ENCODE results near the gene BHMT.

The BHMT gene, protein sequence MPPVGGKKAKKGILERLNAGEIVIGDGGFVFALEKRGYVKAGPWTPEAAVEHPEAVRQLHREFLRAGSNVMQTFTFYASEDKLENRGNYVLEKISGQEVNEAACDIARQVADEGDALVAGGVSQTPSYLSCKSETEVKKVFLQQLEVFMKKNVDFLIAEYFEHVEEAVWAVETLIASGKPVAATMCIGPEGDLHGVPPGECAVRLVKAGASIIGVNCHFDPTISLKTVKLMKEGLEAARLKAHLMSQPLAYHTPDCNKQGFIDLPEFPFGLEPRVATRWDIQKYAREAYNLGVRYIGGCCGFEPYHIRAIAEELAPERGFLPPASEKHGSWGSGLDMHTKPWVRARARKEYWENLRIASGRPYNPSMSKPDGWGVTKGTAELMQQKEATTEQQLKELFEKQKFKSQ

DNA sequence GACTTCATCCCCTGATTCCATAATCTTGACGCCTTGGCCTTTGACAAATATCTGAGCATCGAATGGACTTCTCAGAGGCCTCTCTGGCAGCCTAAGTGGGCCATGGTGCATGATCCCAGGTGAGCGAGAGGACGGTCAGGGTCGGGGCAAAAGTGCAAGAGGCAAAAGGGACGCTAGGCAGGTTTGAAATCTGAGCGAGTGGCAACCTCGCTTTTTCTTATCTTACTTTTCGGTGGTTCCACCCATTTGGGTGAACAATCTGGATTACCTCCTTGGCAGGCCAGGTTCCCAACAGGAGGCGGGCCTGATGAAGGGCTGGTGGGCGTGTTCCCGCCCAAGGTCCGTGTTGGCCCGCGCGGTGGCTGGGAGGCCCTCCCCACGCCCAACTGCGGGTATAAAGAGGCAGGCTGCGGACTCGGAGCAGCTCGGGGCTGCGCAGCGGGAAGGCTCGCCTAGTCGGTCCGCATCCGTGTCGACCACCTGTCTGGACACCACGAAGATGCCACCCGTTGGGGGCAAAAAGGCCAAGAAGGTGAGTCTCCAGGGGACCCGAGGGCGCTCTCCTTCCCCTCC lies at the start of gene BHMT:
BHMT (plus strand) TSS at position 423 of the 573 bp plus-strand sequence; CDS start at position 500, 77 bp downstream.
- Histone ChIP-seq H3K27me3 (ENCODE audit: low read depth) (no peaks in the 10 kb centered on the region; the same call in 1 of the 2 replicates), H3K4me1 (no peaks in the 10 kb centered on the region; the same call in 1 of the 2 replicates)
- in situ Hi-C loops (cut with MboI; ENCODE audit: low sequenced_read_pairs), result no loop called here

DNA sequence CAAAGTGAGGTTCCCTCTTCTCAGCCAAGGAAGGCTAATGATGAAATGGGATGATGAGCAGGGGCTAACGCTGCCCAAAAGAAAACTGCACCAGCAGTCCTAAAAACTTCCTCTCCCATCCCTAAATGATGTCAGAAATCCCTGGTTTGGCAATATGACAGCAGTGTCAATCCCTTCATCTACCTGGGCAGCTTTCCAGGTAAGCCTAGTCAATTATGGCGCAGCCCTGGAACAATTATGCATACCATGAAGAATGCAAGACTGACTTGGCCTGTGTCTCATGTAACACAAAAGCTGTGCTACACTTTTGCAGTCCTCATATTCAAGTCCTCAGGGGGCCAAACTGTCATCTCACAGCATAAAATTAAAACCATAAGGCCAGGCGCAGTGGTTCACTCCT lies 49.2 kb upstream of the BHMT start:
- Histone ChIP-seq H3K27me3 (ENCODE audit: low read depth) (no peaks in the 10 kb centered on the region; the same call in 1 of the 2 replicates), H3K36me3 (replicated peaks) (no peaks in the 10 kb centered on the region), H3K4me1 (no peaks in the 10 kb centered on the region), H3K9me3 (no peaks in the 10 kb centered on the region), H3K4me3 (no peak overlapping the region)
- in situ Hi-C loops (cut with MboI; ENCODE audit: low sequenced_read_pairs), result no loop called here
- no peak for DNase-seq (ENCODE audit: low spot score in 2 of 2)

More for the DNA sequence above, at the start of gene BHMT:
- H3K9me3 ChIP-seq, result no peaks in the 10 kb centered on the region
- H3K4me3 ChIP-seq, result no peak within 1 kb of the TSS
- H3K36me3 ChIP-seq (replicated peaks), result no peaks in the 10 kb centered on the region
- no peak for DNase-seq (ENCODE audit: low spot score in 2 of 2)

DNA sequence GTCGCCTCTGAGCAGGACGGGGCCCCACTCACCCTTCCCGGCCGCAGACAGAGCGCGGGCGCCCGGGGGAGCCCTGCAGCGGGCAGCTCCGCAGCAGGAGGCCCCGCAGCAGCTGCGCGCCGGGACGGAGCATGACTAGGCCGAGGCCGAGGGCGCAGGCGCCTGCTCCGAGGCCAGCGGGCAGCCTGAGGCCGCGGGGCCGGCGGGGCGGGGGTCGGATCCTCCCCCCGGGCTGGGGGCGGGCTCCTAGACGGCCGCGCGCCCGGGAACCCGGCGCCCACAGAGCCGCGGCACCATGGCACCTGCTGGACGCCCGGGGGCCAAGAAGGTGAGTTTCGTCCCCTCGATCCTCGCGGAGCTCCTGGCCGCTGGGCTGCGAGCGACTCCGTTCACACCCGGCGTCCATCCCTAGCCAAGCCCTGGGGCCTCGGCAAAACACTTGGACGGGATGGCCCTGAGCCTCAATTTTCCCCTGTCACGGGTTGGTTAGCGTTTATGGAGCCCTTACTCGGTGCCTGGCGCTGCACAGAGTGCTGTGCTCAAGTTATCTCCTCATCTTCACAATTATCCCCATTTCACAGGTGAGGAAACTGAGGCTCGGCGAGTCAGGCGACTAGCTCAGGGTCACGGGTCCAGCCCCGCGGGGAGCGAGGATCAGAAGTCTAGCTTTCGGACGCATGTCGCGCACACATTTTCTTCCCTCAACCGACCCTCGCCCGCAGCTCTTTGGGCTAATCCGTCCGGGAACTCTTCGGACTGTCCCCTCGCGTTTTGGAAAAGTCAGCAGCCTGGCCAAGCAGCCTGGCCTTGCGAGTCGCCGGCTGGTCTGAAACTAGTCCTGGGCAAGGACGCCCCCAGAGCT lies 41.9 kb upstream of the BHMT start, which contains the start of the genes BHMT2 and DMGDH:
BHMT2 (plus strand) TSS at position 280 of the 862 bp plus-strand sequence; CDS start at position 296, 16 bp downstream.
DMGDH (minus strand) TSS at position 187 of the 862 bp plus-strand sequence; CDS start at position 133, 54 bp downstream.
- no peaks in the 10 kb centered on the region for H3K9me3 ChIP-seq
- DNase-seq (ENCODE audit: low spot score in 2 of 2), result no peak
- H3K4me3 ChIP-seq, result no peak within 1 kb of the TSS
- in situ Hi-C loops (cut with MboI; ENCODE audit: low sequenced_read_pairs), result no loop called here
- H3K4me1 ChIP-seq, result no peaks in the 10 kb centered on the region
- no peaks in the 10 kb centered on the region for H3K36me3 ChIP-seq (replicated peaks)
- H3K27me3 ChIP-seq (ENCODE audit: low read depth), result no peaks in the 10 kb centered on the region

DNA sequence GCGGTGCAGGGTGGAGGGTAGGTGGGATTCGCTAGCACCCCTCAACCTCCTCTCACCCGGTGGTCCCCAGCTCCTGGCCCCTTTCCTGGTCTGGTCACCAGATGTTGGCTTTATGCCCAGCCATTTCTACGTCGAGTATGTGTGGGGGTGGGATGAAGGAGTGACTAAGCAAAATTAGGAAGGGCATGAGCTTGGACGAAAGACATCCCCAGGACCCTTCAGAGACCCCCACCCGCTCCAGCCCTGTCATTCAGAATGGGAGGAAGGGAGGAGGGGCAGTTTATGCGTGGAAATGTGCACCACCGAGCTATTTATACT lies 41.3 kb upstream of the BHMT start:
- Histone ChIP-seq H3K4me1 (no peaks in the 10 kb centered on the region), H3K9me3 (no peaks in the 10 kb centered on the region), H3K4me3 (no peak overlapping the region), H3K36me3 (replicated peaks) (no peaks in the 10 kb centered on the region), H3K27me3 (ENCODE audit: low read depth) (no peaks in the 10 kb centered on the region)
- DNase-seq (ENCODE audit: low spot score in 2 of 2), result no peak
- in situ Hi-C loops (cut with MboI; ENCODE audit: low sequenced_read_pairs), result no loop called here

DNA sequence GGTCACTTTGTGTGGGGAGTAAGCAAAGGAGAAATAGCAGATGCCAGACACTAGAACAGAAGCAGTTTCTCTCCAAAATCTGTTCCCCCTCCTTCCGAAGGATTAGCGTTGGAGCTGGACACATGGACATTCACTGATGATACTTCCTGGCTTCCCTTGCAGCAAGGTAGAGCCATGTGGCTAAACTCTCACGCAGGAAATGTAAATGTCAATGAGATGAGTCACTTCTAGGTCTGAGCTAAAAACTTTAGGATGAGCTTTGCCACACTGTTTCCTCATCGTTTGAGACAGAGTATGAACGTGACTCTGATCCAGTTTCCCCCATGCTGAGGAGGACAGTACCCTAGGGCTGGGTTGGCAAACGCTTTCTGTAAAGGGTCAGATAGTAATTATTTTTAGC lies 37.0 kb upstream of the BHMT start:
- H3K4me3 ChIP-seq, result no peak overlapping the region
- H3K9me3 ChIP-seq, result no peaks in the 10 kb centered on the region
- no peaks in the 10 kb centered on the region for H3K4me1 ChIP-seq
- DNase-seq (ENCODE audit: low spot score in 2 of 2), result no peak
- in situ Hi-C loops (cut with MboI; ENCODE audit: low sequenced_read_pairs), result no loop called here
- no peaks in the 10 kb centered on the region for H3K36me3 ChIP-seq (replicated peaks)
- no peaks in the 10 kb centered on the region for H3K27me3 ChIP-seq (ENCODE audit: low read depth)

DNA sequence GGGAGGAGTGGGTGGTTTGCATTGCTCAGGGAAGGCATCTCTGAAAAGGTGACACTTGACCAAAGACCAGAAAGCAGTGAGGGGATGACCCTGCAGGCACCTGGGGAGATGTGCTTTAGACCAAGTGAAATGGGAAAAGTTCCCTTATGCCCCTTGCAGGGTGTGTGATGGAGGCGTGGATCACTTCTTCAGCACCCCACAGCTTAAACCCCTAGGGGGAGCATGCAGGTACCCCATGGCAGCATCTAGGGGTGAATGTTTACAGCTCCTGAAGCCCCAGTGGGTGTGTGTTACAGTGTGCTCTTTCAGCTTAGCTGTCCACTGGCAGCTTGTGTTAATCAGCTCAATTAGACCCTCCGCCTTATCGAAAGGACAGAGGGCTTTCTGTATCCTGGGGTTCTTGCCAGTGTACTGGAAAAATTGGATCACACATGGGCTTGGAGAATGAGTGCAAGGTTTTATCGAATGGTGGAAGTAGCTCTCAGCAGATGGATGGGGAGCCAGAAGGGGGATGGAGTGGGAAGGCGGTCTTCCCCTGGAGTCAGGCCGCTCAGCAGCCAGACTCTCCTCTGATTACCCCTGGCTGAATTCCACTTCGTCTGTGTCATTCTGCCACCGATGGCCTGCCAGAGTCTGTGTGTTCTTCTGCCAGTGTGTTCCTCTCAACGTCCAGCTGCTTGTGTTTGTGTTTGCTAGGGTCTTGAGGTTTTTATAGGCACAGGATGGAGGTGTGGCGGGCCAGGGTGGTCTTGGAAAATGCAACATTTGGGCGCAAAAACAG lies 35.8 kb upstream of the BHMT start:
- H3K9me3 ChIP-seq, result no peaks in the 10 kb centered on the region
- no peak overlapping the region for H3K4me3 ChIP-seq
- no peaks in the 10 kb centered on the region for H3K4me1 ChIP-seq
- in situ Hi-C loops (cut with MboI; ENCODE audit: low sequenced_read_pairs), result no loop called here
- H3K27me3 ChIP-seq (ENCODE audit: low read depth), result no peaks in the 10 kb centered on the region
- H3K36me3 ChIP-seq (replicated peaks), result no peaks in the 10 kb centered on the region
- DNase-seq (ENCODE audit: low spot score in 2 of 2), result no peak

DNA sequence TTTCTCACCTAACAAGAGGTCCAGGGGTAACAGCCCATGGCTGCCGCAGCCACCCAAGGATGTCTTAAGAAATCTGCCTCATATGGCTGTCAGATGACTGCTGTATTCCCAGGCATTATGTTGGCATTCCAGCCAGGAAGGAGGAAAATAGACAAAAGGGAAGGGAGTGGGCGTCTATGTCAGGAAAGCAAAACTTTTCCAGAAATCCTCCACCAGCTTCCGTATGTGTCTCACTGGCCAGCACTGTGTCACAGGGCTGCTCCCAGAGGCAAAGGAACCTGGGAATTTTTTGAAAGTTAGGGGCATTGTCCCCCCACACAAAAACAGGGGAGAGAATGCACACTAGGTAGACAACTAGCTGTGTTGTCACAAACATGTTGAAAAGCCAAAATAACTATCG lies 34.8 kb upstream of the BHMT start:
- H3K36me3 ChIP-seq (replicated peaks), result no peaks in the 10 kb centered on the region
- H3K27me3 ChIP-seq (ENCODE audit: low read depth), result no peaks in the 10 kb centered on the region
- H3K4me1 ChIP-seq, result no peaks in the 10 kb centered on the region
- in situ Hi-C loops (cut with MboI; ENCODE audit: low sequenced_read_pairs), result no loop called here
- no peaks in the 10 kb centered on the region for H3K9me3 ChIP-seq
- no peak overlapping the region for H3K4me3 ChIP-seq
- no peak for DNase-seq (ENCODE audit: low spot score in 2 of 2)

DNA sequence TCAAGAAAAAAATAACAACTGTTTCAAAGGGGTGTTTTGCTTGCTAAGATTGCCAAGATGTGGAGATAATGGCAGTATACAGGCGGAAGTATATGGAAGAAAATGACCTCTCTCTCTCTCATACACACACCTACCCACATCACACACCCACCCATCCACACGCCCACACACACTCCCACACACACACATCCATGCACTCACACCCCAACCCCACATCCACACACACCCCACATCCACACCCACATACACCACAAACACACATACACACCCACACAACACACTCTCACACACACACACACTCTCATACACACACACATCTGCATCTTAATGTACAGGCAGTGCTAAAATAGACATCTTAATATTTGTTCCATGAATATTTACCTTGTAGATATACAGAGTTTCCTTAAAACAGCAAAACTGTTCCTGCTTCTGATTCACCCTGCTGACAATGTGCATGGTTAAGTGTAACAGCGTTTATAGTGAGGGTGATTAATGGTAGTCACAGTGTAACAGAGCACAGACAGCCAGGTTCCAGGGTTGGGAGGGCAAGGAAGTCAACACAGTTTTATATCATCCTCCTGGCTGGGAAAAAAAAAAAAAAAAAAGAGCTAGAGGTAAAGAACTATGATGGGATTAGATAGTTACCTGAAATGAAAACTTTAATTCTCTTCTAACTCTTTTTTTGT lies 33.8 kb upstream of the BHMT start:
- no peak overlapping the region for H3K4me3 ChIP-seq
- H3K36me3 ChIP-seq (replicated peaks), result no peaks in the 10 kb centered on the region
- no peaks in the 10 kb centered on the region for H3K9me3 ChIP-seq
- no peaks in the 10 kb centered on the region for H3K4me1 ChIP-seq
- H3K27me3 ChIP-seq (ENCODE audit: low read depth), result no peaks in the 10 kb centered on the region
- in situ Hi-C loops (cut with MboI; ENCODE audit: low sequenced_read_pairs), result no loop called here
- DNase-seq (ENCODE audit: low spot score in 2 of 2), result no peak

DNA sequence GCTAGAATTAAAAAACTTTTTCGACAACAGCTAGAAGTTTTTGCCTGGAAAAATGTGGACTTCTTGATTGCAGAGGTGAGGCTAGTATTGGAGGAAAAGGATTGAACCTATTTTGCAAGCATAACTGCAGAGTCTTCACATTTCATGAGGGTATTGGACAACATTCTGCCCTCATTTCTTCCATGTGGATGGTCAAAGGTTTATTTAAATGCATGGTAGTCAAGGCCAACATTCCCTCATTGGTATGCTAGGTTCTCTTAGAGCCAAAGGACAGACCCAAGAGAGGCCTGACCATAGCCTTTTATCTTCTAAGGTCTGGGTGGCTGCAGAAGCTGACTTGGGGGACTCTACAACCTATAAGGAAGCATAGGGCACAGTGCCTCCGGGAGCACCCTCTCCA lies 30.8 kb upstream of the BHMT start:
- no peak for DNase-seq (ENCODE audit: low spot score in 2 of 2)

DNA sequence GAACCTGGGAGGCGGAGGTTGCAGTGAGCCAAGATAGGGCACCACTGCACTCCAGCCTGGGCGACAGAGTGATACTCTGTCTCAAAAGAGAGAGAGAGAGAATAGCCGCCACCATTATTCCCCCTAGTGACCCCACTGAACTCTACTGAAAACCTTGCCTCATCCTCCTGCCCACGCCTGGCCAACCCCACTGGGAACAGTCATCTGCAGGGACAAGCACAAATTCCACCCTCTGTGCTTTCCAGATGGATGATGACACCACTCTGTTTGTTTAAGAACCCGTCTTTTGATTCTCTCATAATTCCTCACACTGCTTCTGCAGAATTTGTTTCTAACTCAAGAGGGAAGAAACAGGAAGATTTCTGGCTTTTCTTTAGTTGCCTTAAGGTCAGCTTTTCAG lies 29.8 kb upstream of the BHMT start:
- Histone ChIP-seq H3K36me3 (replicated peaks) (no peaks in the 10 kb centered on the region), H3K4me3 (no peak overlapping the region), H3K27me3 (ENCODE audit: low read depth) (no peaks in the 10 kb centered on the region), H3K4me1 (no peaks in the 10 kb centered on the region), H3K9me3 (no peaks in the 10 kb centered on the region)
- in situ Hi-C loops (cut with MboI; ENCODE audit: low sequenced_read_pairs), result no loop called here
- no peak for DNase-seq (ENCODE audit: low spot score in 2 of 2)

More for the DNA sequence above, 30.8 kb upstream of the BHMT start:
- Histone ChIP-seq H3K4me1 (no peaks in the 10 kb centered on the region), H3K27me3 (ENCODE audit: low read depth) (no peaks in the 10 kb centered on the region), H3K9me3 (no peaks in the 10 kb centered on the region), H3K36me3 (replicated peaks) (no peaks in the 10 kb centered on the region), H3K4me3 (no peak overlapping the region)
- in situ Hi-C loops (cut with MboI; ENCODE audit: low sequenced_read_pairs), result no loop called here

DNA sequence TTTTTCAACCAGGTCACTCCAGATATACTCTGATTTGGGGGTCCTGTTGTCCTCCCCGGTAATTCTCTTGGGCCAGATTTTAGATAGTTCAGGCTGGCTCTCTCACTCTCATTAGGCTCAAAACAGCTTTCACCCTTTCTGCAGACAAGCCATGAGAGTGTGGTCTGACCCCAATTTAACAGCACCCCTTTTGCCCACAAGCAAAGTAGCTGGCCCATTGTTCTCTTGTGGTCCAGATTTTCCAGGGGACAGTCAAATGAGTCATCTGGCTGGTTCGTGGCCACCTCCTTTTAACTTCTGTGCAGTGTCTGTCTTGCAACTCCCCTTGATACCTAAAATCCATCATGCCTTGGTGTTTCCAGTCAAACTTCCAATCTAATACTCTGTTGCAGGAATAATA lies 25.5 kb upstream of the BHMT start:
- no peaks in the 10 kb centered on the region for H3K27me3 ChIP-seq (ENCODE audit: low read depth)
- no peaks in the 10 kb centered on the region for H3K36me3 ChIP-seq (replicated peaks)
- H3K4me3 ChIP-seq, result no peak overlapping the region
- in situ Hi-C loops (cut with MboI; ENCODE audit: low sequenced_read_pairs), result no loop called here
- H3K4me1 ChIP-seq, result no peaks in the 10 kb centered on the region
- H3K9me3 ChIP-seq, result no peaks in the 10 kb centered on the region
- no peak for DNase-seq (ENCODE audit: low spot score in 2 of 2)

DNA sequence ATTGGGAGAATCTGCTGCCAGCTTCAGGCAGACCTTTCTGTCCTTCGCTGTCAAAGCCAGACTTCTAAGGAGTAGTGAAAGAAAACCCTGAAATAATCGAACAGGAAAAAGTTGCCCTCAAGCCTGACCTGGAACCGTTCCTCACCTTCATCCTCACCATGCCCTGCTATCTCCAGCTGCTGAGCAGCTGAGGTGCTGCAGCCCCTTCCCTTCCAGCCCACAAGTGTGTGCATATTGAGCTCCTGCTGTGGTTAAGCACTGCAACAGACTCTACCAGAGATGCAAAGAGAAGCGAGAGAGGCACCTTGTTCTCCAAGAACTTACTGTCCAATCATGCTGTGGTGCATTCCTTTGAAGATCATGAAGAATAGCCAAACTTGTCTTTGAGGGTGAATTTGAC lies 23.1 kb upstream of the BHMT start:
- in situ Hi-C loops (cut with MboI; ENCODE audit: low sequenced_read_pairs), result no loop called here
- Histone ChIP-seq H3K4me1 (no peaks in the 10 kb centered on the region), H3K36me3 (replicated peaks) (no peaks in the 10 kb centered on the region), H3K27me3 (ENCODE audit: low read depth) (no peaks in the 10 kb centered on the region), H3K4me3 (no peak overlapping the region), H3K9me3 (no peaks in the 10 kb centered on the region)
- no peak for DNase-seq (ENCODE audit: low spot score in 2 of 2)

DNA sequence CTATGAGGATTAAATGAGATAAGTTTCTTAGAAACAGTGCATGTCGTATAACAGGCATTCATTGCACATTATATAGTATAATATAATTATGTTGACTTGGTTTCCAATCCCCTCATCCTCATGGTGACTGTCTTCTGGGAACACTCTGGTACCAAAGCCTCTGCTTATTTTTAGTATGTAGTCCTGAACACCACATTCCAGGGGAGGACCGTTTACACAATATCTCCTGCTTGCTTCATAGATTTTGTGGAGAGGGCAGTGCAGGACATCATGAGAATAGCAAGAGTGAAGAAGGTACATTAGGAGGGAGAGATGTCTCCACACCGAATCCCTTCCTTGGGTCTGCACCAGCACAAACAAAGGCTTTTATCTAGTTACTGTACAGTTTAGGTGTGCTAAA lies 20.5 kb upstream of the BHMT start:
- no peak for DNase-seq (ENCODE audit: low spot score in 2 of 2)
- no peaks in the 10 kb centered on the region for H3K27me3 ChIP-seq (ENCODE audit: low read depth)
- H3K9me3 ChIP-seq, result no peaks in the 10 kb centered on the region
- in situ Hi-C loops (cut with MboI; ENCODE audit: low sequenced_read_pairs), result no loop called here
- no peaks in the 10 kb centered on the region for H3K4me1 ChIP-seq
- H3K4me3 ChIP-seq, result no peak overlapping the region
- H3K36me3 ChIP-seq (replicated peaks), result no peaks in the 10 kb centered on the region

Data from HAP-1 (cell line).